WTC11 (cell line): ENCODE measurements around the gene LRP11. TPM values are rescaled to one million over a fixed set of nuclear protein-coding genes. Genes with fewer than 3 reads are reported as not detected.

Experiments used
- AFF4 ChIP-seq: sonication (generic); formaldehyde crosslinking; IDR thresholded peaks from 2 replicates; pipeline ENCODE4 v1.8.1; 2023; ENCODE audit warnings: mild to moderate bottlenecking, missing genetic modification reagents, borderline replicate concordance
- AR ChIP-seq: fragments of 250-450 bp; sonication (Bioruptor Pico); IDR thresholded peaks from 2 replicates; pipeline ENCODE4 v1.9.0; 2021; ENCODE audit warnings: mild to moderate bottlenecking
- ARID4B ChIP-seq: sonication (generic); formaldehyde crosslinking; IDR thresholded peaks from 2 replicates; pipeline ENCODE4 v1.8.0; 2023; ENCODE audit warnings: missing genetic modification reagents, mild to moderate bottlenecking, borderline replicate concordance
- EMX1 ChIP-seq: fragments of 250-450 bp; sonication (Bioruptor Pico); IDR thresholded peaks from 2 replicates; pipeline ENCODE4 v1.8.0; 2021; ENCODE audit warnings: mild to moderate bottlenecking
- JUN ChIP-seq: sonication (generic); formaldehyde crosslinking; IDR thresholded peaks from 2 replicates; pipeline ENCODE4 v1.8.0; 2023; ENCODE audit warnings: mild to moderate bottlenecking, missing genetic modification reagents
- MLX ChIP-seq: sonication (generic); formaldehyde crosslinking; IDR thresholded peaks from 2 replicates; pipeline ENCODE4 v1.8.1; 2023; ENCODE audit warnings: mild to moderate bottlenecking, missing genetic modification reagents, moderate library complexity
- MXD4 ChIP-seq: fragments of 250-450 bp; sonication (Bioruptor Pico); IDR thresholded peaks from 2 replicates; pipeline ENCODE4 v1.8.0; 2021; ENCODE audit warnings: mild to moderate bottlenecking, moderate library complexity, borderline replicate concordance
- NFYB ChIP-seq: sonication (generic); formaldehyde crosslinking; conservative IDR thresholded peaks from 2 replicates; pipeline ENCODE4 v1.8.0; 2022; ENCODE audit warnings: low read depth, missing genetic modification reagents
- NR1H2 ChIP-seq: sonication (generic); formaldehyde crosslinking; IDR thresholded peaks from 2 replicates; pipeline ENCODE4 v1.9.0; 2021; ENCODE audit warnings: mild to moderate bottlenecking, moderate library complexity, missing genetic modification reagents
- OVOL2 ChIP-seq: fragments of 250-450 bp; sonication (Bioruptor Pico); IDR thresholded peaks from 2 replicates; pipeline ENCODE4 v1.9.0; 2021; ENCODE audit warnings: mild to moderate bottlenecking, borderline replicate concordance
- PRDM15 ChIP-seq: sonication (generic); formaldehyde crosslinking; IDR thresholded peaks from 2 replicates; pipeline ENCODE4 v1.8.0; 2022; ENCODE audit warnings: missing genetic modification reagents
- SP1 ChIP-seq: sonication (generic); formaldehyde crosslinking; conservative IDR thresholded peaks from 2 replicates; pipeline ENCODE4 v1.8.1; 2022; ENCODE audit warnings: missing genetic modification reagents
- USF2 ChIP-seq: sonication (generic); formaldehyde crosslinking; IDR thresholded peaks from 2 replicates; pipeline ENCODE4 v1.8.1; 2023; ENCODE audit warnings: mild to moderate bottlenecking, missing genetic modification reagents, moderate library complexity
- ZNF416 ChIP-seq: fragments of 250-450 bp; sonication (Bioruptor Pico); IDR thresholded peaks from 2 replicates; pipeline ENCODE4 v1.9.0; 2021; ENCODE audit warnings: mild to moderate bottlenecking, inconsistent platforms
- ZNF532 ChIP-seq: fragments of 250-450 bp; sonication (Bioruptor Pico); IDR thresholded peaks from 2 replicates; pipeline ENCODE4 v1.9.0; 2021; ENCODE audit warnings: mild to moderate bottlenecking, borderline replicate concordance
- total RNA-seq: library from RNA; stranded (reverse); gene quantifications from 3 replicates; pipeline ENCODE4 v1.2.3, GENCODE V29; 2021

The LRP11 gene
- total RNA-seq, 1 experiment from 2014 or later = 19.8 TPM

- TF ChIP-seq AFF4 (CRISPR knock-in tag) (no peak), SP1 (peak; percentile 92), NR1H2 (CRISPR knock-in tag) (no peak), AR (CRISPR knock-in tag) (no peak), ZNF532 (no peak), PRDM15 (CRISPR knock-in tag) (no peak), ARID4B (no peak), USF2 (CRISPR knock-in tag) (no peak; the same call in 1 of the 2 replicates), JUN (CRISPR knock-in tag) (no peak), ZNF416 (CRISPR knock-in tag) (no peak), MLX (CRISPR knock-in tag) (no peak), EMX1 (CRISPR knock-in tag) (no peak), OVOL2 (CRISPR knock-in tag) (no peak), NFYB (CRISPR knock-in tag) (0 out of 2 replicates have a peak, but pooled peaks have one; percentile 7), MXD4 (CRISPR knock-in tag) (no peak)
These were observed at the start of gene LRP11 (continued) for GRCh38 chr6:149863698-149864577.
